22Rv1 (cell line): ENCODE results near the gene SIGLEC1.

Experiments used
- H3K27ac ChIP-seq: fragments of 450-650 bp; 2 replicates; pipeline ENCODE4 v1.5.1; 2017
- CTCF ChIP-seq: fragments of 450-650 bp; IDR thresholded peaks from 2 replicates; pipeline ENCODE4 v1.5.1; 2017; ENCODE audit warnings: mild to moderate bottlenecking
- ZFX ChIP-seq: fragments of 450-650 bp; IDR thresholded peaks from 2 replicates; pipeline ENCODE4 v1.6.1; 2017; ENCODE audit warnings: antibody characterized with exemption, borderline replicate concordance

SIGLEC1 gene

GRCh38 chr20:3685341-3685740, 27.1 kb downstream of the SIGLEC1 start:
- H3K27ac ChIP-seq, result no peak overlapping the region
- TF ChIP-seq ZFX (no peak), CTCF (no peak)

- H3K27ac ChIP-seq, result no peak within 1 kb of the TSS
Observed at GRCh38 chr20:3681931-3682781, 30.2 kb downstream of the SIGLEC1 start, which contains the start of gene ADAM33. Gene ADAM33 (minus strand): TSS chr20:3682010. CDS start chr20:3682004, 6 bp downstream.

GRCh38 chr20:3681352-3681930, 31.0 kb downstream of the SIGLEC1 start:
- TF ChIP-seq ZFX (no peak), CTCF (no peak)
- H3K27ac ChIP-seq, result no peak overlapping the region

More at GRCh38 chr20:3681931-3682781, 30.2 kb downstream of the SIGLEC1 start, which contains the start of gene ADAM33:
- TF ChIP-seq CTCF (no peak), ZFX (no peak)

- TF ChIP-seq CTCF, result no peak
- TF ChIP-seq ZFX, result no peak
- no peak overlapping the region for H3K27ac ChIP-seq
Observed at GRCh38 chr20:3680701-3681351, 31.6 kb downstream of the SIGLEC1 start.

GRCh38 chr20:3679749-3680700, 32.4 kb downstream of the SIGLEC1 start:
- TF ChIP-seq CTCF, result no peak
- TF ChIP-seq ZFX, result no peak
- no peak overlapping the region for H3K27ac ChIP-seq

GRCh38 chr20:3678856-3679720, 33.3 kb downstream of the SIGLEC1 start:
- TF ChIP-seq ZFX, result no peak
- no peak for TF ChIP-seq CTCF

More at GRCh38 chr20:3678856-3679720, 33.3 kb downstream of the SIGLEC1 start:
- no peak overlapping the region for H3K27ac ChIP-seq
